Measurements from ENCODE around the gene SAMD7.

SAMD7 gene, protein sequence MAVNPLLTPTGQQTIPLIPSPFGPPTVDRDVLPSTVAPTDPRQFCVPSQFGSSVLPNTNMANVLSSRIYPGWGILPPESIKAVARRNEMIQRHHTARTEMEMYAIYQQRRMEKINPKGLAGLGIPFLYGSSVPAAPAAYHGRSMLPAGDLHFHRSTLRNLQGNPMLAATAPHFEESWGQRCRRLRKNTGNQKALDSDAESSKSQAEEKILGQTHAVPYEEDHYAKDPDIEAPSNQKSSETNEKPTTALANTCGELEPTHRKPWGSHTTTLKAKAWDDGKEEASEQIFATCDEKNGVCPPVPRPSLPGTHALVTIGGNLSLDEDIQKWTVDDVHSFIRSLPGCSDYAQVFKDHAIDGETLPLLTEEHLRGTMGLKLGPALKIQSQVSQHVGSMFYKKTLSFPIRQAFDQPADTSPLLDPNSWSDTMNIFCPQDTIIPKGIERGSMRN

DNA sequence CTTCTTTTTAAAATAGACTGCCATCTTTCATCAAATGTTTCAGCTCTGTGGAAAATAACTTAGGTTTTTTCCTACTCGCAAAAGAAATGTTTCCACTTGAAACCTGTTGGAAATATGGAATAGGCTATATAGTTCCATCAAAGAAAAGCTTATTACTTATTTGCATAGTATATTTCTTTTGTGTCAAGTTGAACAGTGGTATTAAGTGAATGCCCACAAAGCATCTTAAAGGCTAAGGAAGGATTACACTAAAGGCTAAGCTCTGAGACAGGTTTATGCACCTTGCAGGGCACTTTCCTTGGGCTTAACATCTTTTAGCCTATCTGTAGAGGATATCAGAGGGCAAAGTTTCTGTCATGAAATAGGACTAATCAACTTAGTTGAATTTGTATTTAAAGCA is at the start of gene SAMD7:
TSS of gene SAMD7 (plus strand) at position 301 of the 400 bp plus-strand sequence. CDS start 7,927 bp downstream, outside the sequence.
- no peak for DNase-seq

DNA sequence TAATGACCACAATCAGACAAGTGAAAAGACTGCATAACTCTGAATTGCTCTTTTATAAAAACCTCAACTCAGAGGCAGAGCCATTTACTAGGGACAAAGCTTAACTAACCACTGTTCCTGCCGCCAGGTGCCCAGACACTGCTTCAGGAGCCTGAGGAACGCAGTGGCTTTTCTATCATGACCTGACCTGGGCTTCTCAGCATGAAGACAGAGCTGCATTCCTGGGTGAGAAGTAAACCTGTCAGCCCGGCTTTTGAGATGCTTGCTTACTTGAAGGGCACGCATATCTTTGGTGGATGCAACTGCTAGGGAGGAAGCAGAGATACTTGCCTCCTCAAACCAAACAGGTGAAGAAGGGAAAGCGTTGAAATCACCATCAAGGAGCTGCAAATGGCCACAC is 49.5 kb upstream of the SAMD7 start:
- no peak for DNase-seq

DNA sequence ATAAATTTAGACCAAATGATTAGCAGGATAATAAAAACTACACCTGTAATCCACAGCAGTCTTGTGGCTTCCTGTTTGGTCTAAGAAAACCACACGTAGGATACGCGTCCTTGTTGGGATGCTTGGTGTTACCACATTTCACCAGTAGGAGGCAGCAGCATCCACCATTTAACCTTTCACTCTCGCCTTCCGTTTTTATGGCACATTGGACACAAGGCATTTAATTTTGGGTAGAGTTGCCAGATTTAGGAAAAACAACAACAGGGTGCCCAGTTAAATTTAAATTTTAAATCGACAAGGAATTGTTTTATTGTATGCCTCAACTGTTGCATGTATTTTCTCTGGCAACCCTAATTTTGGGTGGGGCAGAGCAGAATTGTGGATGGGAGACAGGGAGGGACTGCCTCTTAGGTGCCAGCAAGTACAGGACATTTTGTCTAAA is 47.9 kb upstream of the SAMD7 start:
- DNase-seq: peak; percentile 51

DNA sequence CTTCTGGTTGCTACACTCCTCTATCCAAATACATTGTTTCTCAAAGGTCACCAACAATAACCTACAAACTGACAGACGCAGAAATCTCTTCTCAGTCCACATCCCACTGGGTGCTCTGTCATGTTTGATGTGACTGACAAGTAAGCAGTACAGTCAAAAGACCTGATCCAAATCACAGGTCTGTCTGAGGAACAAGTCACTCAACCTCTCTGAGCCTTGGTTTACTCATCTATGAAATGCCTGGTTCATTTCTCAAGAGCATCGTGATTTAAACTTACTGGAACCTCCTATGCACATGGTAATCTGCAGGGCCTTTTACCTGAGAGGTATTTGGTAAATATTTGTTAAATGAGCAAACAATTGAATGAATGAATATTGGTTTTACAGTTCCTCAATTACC is 47.1 kb upstream of the SAMD7 start:
- no peak for DNase-seq

DNA sequence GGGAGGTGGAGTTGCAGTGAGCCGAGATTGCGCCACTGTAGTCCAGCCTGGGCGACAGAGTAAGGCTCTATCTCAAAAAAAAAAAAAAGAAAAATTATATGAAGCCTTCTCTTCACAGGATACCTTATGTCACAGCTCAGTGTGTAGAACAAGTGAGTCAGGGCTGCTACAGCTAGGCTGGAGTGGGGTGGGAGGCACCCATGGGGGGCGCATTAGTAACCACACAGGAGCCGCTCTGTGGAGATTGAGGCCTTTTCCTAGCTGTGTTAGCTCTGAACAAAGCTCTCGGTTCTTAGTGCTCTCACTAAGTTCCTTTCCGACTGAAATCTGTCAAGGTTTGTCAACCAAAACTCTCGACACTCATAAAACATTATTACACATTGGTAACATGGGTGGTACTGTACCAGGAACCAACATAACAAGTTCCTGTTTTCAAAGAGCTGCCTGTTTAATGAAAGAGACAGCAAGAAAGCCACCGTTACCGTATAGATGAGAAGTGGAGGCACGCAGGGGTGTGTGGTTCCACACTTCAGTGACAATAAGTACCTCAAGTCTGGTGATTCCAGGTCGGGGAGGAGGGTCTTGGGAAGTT is 46.1 kb upstream of the SAMD7 start:
- no peak for DNase-seq

DNA sequence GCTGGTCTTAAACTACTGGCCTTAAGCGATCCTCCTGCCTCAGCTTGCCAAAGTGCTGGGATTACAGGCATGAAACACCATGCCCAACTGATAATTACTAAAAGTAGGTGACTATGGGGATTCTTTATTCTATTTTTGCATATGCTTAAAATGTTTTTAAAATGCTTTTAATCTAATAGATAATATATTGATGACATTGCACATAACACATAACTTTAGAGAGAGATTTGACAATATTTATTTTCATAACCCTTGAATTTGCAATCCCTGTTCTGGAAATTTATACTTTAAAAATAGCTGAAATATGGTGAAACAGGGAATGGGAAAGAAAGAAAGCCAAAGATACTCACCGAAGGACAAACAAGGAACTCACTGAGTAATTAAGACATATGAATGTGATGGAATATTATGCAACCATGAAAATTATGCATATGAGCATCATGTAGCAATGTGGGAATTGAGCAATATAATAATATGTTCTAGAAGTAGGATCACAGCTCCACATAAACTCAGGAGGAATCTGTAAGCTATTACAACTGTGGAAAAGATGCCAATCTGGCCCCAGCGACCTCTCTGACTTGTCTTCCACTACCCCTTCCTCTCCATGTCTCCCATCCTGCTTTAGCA is 43.7 kb upstream of the SAMD7 start:
- DNase-seq: no peak

DNA sequence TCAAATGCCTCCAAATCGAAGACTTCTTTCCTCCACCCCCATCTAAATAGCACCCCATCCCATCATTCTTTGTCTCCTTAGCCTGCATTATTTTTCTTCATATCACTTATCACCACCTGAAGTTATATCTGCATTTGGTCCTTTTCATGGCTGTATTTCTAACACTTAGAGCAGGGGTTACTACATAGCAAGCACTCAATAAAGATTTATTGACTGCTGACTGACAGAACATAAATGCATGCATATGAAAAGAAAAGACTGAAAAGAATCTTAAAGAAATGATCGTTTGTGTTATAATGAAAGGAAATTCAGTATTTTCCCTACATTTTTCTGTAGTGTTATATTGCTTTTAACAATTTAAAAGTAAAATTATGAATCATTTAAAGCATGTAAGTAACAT is 43.0 kb upstream of the SAMD7 start:
- DNase-seq: no peak

DNA sequence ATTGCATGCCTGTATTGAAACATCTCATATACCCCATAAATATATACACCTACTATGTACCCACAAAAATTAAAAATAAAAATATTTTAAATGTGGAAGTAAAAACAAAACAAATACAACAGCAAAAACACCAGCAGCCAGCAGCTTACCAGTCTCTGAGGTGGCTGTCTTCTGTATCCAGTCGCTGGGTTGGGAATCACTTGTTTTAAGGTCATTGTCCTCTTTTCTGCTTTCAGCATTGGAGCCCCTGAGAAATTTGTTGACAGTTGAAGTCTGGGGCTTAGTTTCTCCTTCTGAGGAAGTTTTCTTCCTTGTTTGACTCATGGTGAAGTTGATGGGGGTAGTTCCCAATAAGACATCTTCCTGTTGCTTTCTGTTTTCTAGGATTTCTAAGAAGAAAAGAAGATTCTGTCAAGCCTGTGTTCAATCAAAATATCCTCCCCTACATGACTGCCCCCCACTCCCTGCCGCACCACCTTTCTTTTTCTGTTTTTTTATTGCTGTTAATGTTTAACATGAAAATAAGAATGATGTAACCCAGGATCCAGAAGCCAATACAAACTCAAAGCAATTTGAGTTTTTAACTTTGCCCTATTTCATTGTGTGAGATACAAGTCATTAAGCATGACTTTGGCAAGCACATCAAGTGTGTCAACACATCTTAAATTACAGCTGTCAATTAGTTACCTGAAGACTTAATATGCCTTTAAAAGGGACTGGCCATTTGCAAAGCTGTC is 41.7 kb upstream of the SAMD7 start, which contains the start of gene LRRC31:
TSS of gene LRRC31 (minus strand) at position 452 of the 737 bp plus-strand sequence. CDS start at position 324, 128 bp downstream.
- no peak for DNase-seq

DNA sequence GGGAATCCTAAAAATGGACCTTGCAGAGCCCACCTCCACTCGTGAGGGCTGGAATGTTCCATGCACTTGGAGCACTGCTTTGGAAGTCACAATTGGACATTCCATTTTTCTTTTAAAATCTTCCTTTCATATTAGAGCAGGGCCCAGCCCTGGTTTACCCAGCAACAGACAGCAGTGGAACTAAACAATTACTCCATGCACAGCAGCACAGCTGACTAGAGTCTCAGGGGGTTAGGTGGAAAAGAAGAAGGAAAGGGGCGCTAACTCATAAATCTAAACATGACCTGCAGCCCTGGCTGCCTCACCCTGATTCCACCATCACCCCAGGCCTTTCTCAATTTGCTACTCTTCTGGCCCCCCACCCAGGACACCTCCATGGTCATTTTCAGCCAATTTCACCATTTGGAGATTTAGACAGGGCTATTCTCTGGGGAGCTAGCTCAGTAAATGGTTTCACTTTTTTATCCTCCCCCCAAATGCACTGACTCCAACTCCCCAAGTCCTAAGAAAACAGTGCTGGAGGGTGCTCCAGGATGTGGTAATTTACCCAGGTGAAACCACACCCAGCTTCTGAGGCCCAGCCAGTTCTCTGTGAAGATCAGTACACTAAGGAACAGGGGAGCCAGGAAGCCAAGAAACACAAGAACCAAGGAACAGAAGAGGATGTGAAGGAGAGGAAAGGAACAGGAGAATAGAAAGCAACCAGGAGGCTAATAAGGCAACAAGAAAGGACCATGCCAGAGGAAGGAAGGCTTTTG is 40.1 kb upstream of the SAMD7 start:
- no peak for DNase-seq

DNA sequence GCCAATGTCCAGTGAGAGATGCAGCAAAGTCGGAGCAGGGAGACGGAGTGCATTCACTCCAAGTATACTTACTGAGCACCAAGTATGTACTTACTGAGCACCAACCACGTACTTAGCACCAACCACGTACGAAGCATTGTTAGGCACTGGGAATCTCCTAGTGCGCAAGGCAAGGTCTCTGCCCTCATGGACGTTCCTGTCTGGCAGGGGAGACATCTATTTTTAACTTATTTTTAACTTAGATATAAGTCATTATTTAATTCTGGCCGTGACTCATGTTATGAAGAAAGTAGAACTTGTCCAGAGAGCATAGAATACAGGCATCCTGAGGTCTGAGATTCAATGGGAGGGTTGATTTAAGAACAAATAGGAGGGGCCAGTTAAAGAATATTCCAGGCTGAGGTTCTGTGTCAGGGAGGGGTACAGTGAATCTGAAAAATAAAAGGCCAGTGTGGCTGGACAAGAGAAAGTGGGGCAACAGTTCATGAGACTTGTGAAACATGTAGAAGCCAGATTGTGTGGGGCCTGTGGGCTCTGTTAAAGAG is 32.3 kb upstream of the SAMD7 start:
- DNase-seq: no peak

DNA sequence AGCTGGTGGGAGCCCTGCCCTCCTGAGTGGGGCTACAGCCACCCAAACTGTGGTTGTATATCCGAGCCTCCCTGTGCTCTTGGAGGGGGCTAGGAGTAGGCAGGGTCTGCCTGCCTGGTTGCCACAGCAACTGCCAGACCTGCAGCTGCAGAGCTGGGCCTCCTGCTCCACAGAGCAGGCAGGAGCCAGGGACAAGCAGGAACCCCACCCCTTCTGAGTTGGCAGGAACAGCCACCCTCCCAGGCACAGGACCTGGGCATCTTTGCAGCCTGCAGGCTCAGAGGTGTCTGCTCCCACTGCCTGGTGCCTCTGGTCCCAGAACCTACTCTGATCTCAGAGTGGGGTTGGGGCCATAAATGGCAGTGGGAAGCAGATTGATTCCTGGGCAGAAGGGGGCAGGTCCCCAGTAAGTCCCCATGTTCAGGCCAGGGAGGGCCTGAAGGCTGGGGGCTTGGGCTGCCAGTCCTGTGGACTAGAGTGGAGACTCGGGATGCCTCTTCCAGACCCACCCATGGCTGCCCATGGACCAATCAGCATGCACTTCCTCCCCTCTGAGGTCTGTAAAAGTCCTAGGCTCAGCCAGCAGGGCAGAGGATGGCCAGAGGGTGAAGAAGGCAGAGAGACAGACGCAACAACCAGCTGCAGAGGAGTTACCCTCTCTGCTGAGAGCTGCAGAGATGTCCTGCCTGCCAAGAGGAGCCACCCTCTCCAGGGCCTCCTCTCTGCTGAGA is 31.4 kb upstream of the SAMD7 start:
- no peak for DNase-seq

DNA sequence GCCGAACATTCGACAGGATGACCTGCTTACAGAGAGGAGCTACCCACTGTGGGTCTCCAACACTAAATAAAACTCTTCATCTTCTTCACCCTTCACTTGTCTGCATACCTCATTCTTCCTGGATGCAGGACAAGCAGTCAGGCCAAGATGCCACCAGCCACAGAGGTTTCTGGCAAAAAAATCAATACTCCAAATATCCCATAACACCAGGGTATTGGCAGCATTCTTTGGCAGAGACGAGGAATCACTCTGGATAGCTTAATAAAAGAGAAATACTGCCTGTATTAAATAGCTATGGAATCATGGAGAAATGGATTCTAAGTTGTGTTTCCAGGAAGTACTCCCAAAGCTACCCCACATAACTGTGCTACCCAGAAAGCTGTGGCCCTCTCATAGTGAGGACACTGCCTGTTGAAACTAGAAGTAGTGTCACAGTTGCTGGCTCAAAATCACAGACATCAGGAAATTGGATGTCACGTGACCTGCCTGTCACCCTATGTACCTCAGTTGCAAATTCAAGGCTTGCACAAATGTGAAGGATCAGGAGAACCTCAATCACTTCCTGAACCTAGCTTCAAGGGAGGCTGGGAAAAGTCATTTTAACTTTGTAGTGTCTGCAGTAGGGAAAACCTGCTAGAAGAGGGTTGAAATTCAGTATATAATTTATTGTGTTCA is 30.7 kb upstream of the SAMD7 start:
- DNase-seq: no peak

DNA sequence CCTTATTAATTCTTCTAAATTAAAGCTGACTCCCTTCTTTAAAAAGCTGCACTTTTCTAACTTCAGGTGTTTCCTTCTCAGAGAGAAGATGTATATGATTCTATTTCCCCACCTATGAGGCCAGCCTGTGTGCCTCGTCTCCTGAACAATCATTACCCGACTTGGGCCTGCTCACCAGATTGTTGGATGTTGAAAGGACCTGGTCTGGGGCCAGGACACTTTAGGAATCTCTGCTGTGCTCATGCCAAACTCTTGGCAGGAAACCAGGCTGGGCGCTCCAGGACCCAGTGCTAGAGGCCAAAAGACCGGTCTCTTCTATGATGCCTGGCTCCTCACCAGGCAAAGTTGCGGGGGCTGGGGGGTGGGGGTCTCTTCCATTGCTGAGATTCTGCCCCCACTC is 24.7 kb upstream of the SAMD7 start:
- DNase-seq: no peak

DNA sequence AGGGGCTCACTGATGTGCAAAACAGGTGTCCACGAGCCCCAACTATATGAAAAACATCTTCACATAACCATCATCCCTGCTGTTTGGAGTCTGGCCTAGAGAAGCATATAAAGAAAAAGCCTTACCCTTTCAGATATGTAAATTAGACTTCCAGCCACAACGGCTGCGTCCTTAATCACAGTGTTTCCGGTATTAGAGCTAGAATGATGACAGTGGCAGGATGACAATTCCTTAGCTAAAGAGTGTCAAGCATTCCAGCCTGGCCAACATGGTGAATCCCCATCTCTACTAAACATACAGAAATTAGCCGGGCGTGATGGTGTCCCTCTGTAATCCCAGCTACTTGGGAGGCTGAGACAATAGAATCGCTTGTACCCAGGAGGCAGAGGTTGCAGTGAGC is 19.5 kb upstream of the SAMD7 start:
- no peak for DNase-seq

DNA sequence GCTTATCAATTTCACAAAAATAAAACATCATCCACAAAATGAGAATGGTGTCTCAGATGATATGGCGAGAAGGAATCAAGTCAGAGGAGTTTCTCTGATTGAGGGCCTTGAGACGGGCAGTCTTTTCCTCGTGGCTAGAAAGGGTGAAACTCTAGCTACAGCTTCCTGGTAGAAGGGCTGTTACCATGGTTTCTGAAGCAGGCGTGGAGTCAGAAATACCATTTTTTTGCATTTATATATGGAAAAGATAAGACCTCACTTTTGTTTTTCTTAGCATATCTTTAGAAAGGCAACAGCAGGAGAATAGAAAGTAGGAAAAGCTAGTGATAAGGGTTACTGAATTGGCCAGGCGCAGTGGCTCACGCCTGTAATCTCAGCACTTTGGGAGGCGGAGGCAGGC is 17.3 kb upstream of the SAMD7 start:
- DNase-seq: no peak

DNA sequence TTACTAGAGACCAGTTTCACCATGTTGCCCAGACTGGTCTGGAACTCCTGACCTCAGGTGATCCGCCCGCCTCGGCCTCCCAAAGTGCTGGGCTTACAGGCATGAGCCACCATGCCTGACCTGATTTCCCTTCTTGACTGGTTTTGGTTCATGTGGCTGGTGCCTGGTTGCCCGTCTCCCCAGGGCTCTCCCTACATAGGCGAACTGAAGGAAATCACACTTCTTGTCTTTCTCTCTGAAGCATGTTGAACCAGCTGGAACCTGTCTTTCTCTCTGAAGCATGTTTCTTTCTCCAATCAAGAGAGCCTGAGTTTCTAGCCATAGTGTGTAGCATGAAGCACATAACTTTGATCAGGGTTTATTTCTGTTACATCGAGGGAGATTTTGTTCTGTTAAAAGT is 16.3 kb upstream of the SAMD7 start:
- no peak for DNase-seq

DNA sequence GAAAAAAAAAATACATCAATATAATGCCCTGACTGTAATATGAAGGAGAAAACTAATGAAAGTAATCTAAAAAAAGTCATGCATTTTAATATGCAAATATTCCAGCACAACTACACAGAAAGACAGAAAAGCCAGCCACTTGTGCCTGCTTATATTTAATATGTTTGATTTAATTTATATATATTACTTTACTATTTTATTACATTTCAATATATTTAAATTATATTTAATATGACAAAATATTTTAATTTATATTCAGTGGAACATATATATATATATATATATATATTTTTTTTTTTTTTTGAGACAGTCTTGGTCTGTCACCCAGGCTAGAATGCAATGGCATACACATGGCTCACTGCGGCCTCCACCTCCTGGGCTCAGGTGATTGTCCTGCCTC is 14.1 kb upstream of the SAMD7 start:
- DNase-seq: no peak

DNA sequence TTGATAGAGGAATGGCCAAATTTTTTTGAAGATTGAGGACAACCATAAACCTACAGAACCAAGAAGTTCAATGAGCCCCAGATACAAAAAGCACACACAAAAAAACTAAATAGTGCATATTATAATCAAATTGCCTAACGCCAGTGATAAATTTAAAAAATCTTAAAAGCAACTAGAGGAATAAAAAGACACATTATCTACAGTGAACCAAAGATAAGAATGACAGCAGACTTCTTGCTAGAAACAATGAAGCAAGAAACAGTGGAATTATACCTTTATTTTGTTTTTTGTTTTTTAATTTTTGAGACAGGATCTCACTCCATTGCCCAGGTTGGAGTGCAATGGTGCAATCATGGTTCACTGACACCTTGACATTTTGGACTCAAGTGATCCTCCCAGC is 9.9 kb upstream of the SAMD7 start:
- DNase-seq: no peak

DNA sequence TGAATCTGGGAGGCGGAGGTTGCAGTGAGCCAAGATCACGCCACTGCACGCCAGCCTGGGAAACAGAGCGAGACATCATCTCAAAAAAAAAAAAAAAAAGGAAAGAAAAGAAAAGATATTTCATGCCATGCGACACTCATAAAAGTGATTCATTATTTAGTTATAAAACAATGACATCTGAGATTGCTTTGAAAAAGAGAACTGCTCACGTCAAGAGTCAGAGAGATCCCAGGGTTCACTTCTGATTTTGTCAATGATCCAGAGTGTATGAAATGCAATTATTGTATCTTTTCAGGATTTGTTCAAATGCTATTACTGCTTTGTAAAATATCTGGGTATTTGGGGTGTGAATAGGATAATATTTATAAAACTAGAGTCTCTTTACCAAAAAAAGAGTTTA is 6.0 kb upstream of the SAMD7 start:
- DNase-seq: no peak

DNA sequence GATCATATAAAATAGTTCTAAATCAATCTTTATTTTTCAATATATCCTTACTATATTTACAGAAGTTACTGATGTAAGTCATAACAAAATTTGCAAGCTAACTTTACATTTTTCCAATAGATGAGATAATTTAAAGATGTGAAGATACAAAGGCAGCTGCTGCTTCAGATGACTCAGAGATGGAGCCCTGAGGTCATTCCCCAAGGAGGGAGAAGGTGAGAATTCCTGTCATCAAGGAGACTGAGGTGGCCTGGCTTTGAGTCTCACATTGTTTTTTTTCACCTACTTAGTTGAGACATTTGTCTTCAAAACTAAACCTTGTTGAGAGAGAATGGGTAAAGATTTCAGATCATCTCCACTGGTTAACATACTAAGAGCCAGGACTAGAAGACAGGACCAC is 3.9 kb upstream of the SAMD7 start:
- DNase-seq: no peak

DNA sequence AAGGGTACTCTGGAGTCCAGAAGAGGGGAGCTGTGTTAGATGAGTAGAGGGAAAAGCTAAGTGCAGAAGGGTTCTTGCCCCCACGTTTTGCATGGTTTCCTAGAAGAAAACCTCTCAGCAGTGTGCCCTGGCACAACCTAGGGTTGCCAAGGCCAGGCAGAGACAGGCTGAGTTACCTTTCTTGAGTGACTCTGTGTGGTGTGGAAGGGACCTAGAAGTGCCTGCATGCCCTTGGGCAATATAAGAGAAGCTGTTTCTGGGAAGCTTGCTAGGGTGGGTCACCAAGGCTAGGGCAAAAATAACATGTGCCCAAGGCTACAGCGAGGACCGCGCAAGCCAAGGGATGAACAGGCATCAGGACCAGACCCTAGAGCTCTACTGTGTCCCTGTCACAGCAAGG is 3.4 kb upstream of the SAMD7 start:
- DNase-seq: no peak

Measured in NCI-H1694 treated with DMSO at 0.1 percent for 48 hours (cell line).